Measurements from ENCODE around the gene BABAM2.

GRCh38 chr2:27935026-27935425, 44.5 kb downstream of the BABAM2 start:
- no peak for TF ChIP-seq CTCF (IDR thresholded peaks at IDR 0.05)
- TF ChIP-seq POLR2A (IDR thresholded peaks at IDR 0.05): no peak

Measured in sigmoid colon (tissue), 3 donors.